HG03457 (cell line): Measurements from ENCODE around the gene ACTR8.
A peak's percentile ranks its signal among the peaks of the same experiment; 100 is the strongest.

Experiments used
- ATAC-seq: cut with Tn5 transposase; IDR thresholded peaks from one replicate; pipeline ENCODE4 v1.9.1; 2021; ENCODE audit warnings: moderate number of reproducible peaks; ENCODE audit not compliant: unreplicated experiment

Gene ACTR8

DNA sequence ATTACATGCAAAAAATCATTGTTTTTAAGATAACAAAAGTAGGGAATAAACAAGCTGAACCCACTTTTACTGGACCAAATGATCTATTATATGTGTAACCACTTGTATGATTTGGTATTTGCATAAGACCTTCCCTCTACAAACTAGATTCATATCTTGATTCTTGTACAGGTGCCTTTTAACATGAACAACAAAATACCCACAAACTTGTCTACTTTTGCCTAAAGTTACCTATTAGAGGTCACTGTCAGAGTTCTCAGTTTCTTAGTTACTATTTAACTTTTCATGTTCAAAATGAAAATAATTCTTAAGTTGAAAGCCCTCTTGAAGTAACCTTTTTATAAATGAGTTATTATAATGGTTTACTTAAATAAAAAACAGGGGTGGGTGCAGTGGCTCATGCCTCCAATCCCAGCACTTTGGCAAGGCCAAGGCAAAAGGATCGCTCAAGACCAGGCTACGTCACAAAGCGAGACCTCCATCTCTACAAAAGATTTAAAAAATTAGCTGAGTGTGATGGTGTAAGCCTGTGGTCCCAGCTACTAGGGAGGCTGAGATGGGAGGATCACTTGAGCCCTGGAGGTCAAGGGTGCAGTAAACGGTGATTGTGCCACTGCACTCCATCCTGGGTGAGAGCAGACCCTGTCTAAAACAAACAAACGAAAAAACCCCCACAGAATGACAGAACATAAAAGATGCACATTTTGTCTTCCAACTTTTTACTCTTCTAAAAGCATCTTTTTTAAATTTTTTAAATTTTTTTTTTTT lies 16.0 kb downstream of the ACTR8 start:
- ATAC-seq: peak; percentile 49

DNA sequence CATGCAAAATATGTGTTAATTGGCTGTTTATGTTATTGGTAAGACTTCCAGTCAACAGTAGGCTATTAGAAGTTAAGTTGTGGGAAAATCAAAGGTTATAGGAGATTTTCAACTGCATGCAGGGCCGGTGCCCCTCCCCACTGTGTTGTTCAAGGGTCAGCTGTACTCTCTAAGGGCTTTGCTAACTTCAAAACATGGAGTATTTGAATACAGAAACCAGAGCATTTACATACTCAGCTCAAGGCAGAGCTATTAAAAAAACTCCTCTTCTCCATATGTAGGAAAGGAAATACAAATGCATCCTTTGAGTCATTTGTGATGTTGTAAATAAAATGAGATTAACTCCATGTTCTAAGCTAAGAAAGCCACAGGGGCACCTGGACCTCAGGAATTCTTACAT lies 18.8 kb downstream of the ACTR8 start:
- ATAC-seq: no peak

DNA sequence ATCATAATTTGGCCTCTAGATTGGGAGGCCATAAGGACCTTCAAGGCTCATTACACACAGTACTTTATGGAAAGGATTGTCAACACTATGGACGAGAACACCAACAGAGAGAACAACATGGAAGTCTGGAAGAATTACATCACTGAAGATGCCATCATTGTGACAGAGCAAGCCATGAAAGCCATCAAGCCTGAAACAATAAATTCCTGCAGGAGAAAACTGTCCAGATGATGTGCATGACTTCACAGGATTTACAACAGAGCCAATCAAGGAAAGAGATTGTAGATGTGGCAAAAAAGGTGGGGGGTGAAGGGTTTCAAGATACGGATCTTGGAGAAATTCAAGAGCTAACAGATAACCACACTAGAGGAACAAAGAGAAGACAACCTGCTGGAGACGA lies 19.7 kb downstream of the ACTR8 start:
- no peak for ATAC-seq

DNA sequence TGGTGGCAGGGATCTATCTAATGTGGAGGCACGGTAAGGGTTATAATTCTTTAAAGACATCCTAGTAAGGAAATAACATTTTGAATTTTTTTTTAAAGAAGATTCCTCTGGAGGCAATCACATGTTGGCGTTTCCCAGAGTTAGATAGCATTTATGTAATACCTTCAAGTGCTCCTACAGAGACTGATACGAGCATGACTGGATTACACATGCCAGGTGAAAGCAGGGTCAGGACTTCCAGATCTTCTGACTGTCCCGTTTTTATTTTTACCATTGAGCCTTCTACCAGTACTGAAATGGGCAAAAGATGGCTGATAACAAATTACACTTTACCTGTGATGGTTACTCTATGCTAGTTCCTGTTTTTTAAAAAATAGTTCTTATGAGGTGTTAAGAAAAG lies 21.8 kb downstream of the ACTR8 start:
- no peak for ATAC-seq

DNA sequence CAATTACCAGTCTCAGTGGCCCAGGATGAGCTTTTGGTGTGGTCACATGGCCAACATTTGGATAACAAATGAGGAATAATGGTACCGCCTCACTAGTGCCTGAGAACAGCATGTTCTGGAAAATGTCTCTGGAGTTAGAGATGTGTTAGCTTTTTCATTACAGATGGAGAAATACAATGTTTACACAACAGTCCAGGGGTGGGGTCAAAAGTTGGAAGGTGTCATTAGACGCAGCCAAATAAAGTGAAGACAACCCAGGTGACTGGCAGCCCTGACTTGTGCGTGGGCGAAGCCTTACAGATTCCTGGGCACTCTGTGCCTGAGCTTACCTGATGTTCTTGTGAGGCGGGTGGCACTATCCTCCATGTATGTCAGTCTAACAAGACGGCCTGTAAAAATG lies 22.8 kb downstream of the ACTR8 start:
- no peak for ATAC-seq

DNA sequence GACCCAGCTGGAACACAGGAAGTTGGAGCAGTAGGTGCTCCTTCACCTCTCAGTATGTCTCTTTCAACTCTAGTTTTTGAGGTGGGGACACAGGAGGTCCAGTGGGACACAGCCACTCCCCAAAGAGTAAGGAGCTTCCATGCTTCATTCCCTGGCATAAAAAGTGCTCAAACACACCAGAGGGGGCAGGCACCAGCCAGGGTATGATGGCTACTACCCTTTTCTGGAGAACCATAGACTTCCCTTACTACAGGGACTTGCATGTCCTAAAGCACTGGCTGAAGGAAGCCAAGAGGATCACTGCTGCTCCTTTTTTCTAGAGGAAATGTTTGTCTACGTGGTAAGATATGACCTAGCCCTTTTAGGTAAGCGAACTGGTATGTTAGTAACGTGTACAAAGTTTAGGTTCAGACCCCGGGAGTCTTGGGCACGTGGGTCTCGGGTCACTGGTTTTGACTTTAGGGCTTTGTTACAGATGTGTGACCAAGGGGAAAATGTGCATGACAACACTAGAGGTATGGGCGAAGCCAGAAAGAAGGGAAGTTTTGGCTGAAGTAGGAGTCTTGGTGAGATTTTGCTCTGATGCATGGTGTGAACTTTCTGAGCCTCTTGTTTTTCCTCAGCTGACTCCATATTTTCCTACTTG lies 23.7 kb downstream of the ACTR8 start:
- ATAC-seq: no peak

DNA sequence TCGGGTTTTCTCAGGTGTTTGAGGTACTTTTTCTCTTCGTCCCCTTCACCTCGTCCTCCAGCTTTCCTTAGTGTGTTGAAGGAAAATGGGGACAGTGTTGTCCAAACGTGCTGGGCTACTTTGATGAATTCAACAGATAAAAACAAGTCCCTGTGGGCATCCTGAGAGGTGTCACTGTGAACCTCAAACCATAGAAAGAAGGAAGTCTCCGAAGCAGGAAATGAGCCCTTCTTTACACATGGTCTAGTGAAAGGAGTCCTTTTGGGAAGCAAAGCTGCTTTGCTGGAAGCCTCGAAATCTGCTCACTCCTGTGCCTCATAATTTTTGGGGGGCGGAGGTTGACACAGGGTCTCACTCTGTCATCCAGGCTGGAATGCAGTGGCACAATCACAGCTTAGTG lies 25.0 kb downstream of the ACTR8 start:
- ATAC-seq: no peak

DNA sequence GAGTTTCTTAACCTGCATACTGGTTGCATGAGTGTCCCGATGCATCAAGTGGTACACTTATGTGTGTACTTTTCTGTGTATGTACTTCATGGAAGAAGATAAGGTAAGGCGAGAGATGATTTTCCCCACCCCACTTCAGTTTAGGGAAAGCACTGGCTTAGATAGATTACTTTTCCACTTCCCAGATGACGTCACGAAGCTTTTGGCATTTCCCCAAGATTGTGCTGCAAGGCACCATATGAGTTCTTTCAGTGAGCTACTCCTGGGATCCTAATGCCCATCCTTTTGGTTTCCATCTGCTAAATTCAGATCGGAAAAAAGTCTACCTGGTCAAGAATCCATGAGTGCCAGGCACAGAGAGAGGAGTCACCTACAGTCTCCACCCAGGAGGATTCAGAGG lies 31.1 kb downstream of the ACTR8 start:
- no peak for ATAC-seq

DNA sequence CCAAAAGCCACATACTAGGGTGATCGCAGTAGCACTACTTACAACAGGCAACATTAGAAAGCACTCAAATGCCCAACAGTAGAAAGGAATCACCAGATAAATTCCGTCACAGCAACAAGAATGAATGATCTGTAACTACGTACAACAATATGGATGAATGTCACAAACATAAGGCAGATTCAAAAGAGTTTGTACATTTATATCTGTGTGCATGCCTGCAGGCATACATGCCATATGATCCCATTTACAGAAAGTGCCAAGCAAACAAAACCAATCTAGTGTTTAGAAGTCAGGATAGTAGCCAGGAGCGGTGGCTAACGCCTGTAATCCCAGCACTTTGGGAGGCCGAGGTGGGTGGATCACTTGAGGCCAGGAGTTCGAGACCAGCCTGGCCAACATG lies 32.0 kb downstream of the ACTR8 start:
- no peak for ATAC-seq

DNA sequence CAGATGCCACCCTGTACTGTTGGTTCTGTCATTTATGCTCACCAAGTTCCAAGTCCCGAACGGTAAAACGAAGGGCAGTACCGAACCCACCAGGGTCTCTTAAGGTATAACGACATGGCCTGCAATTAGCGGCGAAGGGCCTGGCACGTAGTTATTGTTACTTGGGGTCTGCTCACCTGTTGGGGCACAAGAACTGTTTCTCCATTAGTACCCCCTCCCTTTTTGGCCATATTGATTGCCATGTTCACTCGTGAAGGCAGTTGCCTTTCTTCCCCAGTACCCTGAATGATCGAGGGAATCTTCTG lies 35.1 kb downstream of the ACTR8 start:
- no peak for ATAC-seq

DNA sequence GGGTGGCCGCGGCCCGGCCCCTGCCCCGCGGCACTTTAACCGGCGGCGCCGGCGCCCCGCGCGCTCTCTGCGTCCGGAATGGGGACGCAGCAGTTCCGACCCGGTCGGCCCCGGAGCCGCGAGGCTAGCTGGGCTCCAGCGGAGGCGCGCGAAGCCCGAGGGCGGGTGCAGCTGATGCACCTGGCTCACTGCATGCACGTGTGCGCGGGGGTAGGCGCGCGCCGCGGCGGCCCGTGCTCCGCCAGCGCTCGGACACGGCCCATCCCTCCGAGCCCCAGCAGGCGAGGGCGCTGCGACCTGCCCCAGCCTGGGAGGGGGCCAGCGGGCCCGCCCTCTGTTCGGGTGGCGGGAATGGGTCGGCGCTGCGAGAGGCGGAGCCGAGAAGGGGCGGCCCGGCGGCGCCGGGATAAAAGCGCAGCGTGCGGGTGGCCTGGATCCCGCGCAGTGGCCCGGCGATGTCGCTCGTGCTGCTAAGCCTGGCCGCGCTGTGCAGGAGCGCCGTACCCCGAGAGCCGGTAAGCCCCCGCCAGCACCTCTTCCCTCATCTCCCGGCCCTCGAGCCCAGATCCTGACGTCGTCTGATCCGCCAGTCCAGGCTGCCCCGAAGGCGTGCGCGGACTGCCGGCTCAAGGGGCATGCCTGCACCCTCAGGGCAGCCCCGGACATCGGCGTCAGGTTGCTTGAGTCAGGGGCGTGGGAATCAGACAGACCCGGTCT lies 35.7 kb downstream of the ACTR8 start, which contains the start of the genes CHDH and IL17RB:
CHDH (minus strand) TSS at position 286 of the 717 bp plus-strand sequence. CDS start 22,411 bp downstream, outside the sequence.
IL17RB (plus strand) TSS at position 435 of the 717 bp plus-strand sequence; CDS start at position 456, 21 bp downstream.
- no peak for ATAC-seq

DNA sequence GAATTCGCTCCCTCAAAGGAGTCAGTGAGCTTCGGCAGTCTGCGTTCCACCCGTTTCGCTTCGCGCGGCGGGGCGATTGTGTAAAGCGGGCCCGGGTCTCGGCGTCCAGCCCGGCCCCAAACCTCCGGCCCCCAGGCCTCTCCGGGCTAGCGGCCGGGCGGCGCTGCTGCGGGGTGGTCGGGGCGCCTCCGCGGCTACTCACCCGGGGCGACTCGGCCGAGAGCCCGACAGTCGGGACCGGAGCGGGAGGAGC lies 36.1 kb downstream of the ACTR8 start:
- no peak for ATAC-seq

DNA sequence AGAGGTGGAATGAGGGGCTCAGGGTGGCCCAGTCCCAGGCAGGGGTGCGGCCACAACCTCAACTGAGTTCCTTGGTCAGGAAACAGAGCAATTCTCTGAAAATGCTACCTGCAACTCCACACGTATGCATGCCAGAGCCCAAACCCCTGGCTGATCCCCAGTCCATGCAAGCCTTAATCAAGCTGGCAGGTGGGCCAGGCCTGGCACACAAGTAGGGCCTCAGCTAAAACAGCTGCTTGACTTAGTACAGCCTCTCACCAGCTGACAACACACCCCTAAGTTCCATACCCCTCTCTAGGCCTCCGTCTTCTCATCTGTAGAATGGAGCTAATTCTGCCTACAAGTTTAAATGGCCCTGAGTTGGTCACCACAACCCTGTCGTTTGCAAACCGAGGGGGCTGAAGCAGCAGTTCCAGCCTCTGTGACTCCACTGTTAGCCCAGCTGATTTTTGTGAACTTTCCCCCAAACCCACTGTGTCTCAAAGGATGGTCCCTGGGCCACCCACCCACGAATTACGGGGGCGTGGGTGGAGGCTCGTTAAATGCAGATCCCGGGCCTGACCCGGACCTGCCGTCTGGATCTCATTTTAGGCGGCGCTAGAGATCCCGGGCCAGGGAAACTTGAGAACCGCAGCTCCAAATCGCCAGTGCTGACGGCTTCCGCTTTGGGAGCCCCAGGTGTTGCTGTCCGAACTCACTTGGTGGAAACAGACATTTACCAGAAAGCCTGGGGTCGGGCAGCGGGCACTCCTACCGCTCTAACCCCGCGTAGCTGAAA lies 36.7 kb downstream of the ACTR8 start:
- no peak for ATAC-seq

DNA sequence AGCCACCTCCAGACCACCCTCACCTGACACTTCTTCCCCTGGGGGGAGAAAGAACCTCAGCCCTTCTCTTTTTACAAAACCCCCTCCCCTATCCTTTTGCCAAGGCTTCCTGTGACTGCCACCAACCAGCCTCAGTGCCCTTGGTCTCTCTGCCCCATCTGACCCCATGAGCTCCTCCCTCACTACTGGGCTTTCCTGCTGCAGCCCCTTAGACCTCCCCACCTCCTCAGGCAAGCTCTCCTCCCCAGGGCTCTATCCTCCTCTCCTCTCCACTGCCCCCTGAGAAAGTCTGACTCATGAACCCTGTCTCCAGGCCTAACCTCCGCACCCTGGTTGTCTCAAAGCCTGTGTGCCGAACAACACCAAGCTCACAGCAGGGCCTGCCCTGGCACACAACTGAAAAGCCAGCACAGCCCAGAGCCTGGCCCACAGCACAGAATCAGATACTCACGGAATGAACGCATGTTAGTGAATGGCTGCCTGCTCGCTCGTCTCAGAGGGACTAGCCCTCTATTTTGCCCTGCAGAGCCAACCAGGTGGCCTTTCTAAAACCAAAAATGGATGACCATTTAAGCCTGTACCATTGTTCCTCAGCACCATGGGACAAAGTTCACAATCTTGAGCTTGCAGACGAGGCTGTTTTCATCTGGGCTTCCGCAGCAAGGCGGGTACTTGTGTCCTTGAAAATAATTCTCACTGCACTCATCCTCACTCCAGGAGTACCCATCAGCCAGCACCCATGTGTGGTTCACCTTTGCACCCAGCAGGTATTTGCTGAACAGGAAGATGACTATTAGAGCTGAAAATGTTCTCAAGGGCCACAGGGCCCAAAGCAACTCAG lies 37.5 kb downstream of the ACTR8 start:
- ATAC-seq: no peak

DNA sequence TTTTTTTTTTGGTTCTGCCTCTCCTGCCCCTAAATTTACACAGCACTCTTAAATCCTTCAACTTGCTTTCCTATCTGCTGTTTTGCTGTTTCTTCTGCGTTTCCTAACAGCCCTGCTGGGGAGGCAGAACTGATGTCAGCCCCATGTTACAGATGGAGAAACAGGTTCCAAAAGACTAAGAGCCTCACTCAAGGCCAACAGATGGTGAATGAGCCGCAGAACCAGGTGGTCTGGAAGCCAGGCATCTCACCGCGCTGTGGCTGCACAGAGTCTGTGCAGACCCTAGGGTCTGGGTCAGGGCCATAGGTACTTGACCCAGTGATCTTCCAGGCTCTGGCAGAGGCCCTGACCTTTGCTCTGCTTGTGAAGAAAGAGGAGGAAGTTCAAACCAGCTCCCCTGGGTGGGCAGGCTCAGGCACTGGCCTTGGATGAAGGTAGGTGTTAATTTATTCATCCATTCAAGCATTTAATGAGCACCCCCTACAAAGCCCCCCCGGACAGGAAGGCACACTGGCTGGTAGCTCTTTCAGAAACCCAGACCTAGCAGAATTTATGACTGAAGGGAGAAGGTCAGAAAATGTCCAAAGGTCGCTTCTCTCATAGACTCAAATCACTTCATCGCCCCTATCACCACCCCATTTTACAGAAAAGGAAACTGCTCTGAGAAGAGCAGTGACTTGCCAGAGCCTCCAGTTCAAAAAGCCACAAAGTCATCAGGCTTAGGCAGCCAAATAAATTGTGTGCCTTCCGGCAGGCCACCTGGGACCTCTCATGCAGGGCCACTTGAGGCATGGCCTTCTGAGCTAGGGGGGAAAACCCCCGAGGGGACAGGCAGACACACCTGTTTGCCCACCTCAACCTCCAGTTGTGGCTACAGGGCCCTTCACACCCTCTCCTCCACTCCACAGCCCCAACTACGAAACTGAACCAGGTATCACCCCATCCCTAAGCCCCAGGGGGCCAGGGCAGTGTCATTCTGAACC lies 38.5 kb downstream of the ACTR8 start:
- no peak for ATAC-seq

DNA sequence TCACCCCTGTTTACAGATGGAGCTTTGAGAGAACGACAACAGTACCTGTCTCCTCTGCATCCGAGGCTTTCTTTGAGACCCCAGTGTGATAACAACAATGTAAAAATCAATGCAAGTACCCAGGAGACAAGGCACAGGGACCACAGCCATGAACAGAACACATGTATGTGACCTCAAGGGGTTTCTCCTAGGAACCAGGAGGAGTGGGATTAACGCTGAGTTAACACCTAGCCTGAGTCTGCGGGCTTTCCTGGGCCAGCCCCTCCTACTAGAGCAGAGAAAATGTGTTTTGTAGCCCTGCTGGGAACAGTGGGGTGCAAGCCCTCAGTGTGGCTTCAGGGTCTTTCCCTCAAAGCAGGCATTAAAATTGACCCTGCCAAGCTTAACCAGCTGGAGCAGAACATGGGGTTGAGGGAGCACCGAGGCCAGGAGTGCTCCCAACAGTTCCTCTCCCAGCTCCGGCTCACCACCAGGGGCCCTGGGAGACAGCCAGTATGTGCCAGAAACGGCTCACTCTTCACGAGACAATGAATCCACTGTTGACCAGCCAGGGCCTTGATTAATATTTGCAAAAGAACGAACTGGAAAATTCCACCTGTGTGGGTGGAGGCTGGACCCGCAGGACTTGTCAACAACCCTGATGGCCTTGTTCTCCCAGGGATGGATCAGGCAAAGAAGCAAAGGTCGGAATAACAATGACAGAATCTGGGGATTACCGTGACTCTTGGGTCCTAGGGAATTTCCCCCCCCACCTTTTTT lies 39.3 kb downstream of the ACTR8 start:
- ATAC-seq: no peak

DNA sequence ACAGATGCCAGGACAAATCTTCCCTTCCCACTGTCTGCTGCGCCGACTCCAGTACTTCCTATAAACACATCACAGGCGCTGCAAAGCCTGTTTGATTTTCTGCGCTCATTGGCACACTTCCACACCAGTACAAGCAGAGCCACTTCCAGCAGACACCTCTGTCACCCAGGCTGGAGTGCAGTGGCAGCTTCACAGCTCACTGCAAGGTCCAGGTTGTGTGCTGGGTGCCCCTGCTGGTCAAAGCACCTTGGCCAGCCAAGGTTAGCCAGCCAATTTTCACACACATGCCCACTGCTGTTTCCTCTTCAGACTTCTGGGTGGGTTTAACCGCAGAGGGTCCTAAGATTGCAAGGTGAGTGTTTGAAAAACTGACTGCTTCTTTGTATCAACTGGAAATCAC lies 40.7 kb downstream of the ACTR8 start:
- no peak for ATAC-seq

DNA sequence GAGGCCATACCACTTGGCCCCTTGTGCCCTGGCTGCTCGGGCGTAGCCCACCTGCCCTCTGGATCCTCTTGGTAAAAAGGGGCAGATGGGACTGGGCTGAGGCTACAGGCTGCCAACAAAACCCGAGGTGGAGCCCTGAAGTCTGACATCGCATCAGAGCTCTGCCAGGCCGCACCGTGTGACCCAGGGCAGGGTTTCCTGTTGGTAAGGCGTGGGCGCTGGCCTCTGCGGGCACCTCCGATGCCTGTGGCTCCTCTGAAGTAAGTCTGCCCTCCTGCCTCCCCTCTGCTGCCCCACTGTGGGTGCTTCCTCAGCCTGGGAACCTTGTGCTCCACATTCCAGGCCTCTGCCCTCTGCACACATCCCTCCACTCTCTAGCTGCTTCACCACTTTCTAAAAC lies 44.6 kb downstream of the ACTR8 start:
- ATAC-seq: no peak
